Transverse colon (tissue), 4 donors: Measurements from ENCODE around the gene ZNF425.

ENCODE experiments used
- CTCF ChIP-seq, 5 experiments: fragments of 200-600 bp in 3 of 5; fragments of 450-650 bp in 2 of 5; sonication (generic) in 3 of 5; IDR thresholded peaks; 1 replicate in 2 of 5; 2 replicates in 3 of 5; pipeline ENCODE4 v1.5.1; 2016 to 2017; ENCODE audit warnings: antibody characterized with exemption in 5 of 5, inconsistent platforms in 3 of 5, mild to moderate bottlenecking in 2 of 5, moderate library complexity in 1 of 5
- EP300 ChIP-seq: sonication (generic); formaldehyde crosslinking; IDR thresholded peaks from one replicate; pipeline ENCODE4 v1.6.1; 2017; ENCODE audit warnings: antibody characterized with exemption, low read depth
- POLR2A ChIP-seq: fragments of 450-650 bp; IDR thresholded peaks from one replicate; pipeline ENCODE4 v1.6.1; 2016; ENCODE audit warnings: antibody characterized with exemption, mild to moderate bottlenecking, moderate library complexity
- POLR2AphosphoS5 ChIP-seq, 3 donors: sonication (generic); formaldehyde crosslinking; IDR thresholded peaks; one replicate each; pipeline ENCODE4 v1.6.1; 2016; ENCODE audit warnings: antibody characterized with exemption in 3 of 3

- no peak for TF ChIP-seq CTCF (IDR thresholded peaks at IDR 0.05)
- TF ChIP-seq EP300 = no peak
- no peak for TF ChIP-seq POLR2A
- TF ChIP-seq POLR2AphosphoS5 (IDR thresholded peaks at IDR 0.05) = no peak
These were observed 40.0 kb upstream of the ZNF425 start for GRCh38 chr7:149166142-149166541.
